ENCODE measurements around the gene MRPL10. TPM values are rescaled to one million over a fixed set of nuclear protein-coding genes. Genes with fewer than 3 reads are reported as not detected.

The MRPL10 gene
- polyA plus RNA-seq, 4 donors: 47.0 to 54.1 (median 50.7) TPM

DNA sequence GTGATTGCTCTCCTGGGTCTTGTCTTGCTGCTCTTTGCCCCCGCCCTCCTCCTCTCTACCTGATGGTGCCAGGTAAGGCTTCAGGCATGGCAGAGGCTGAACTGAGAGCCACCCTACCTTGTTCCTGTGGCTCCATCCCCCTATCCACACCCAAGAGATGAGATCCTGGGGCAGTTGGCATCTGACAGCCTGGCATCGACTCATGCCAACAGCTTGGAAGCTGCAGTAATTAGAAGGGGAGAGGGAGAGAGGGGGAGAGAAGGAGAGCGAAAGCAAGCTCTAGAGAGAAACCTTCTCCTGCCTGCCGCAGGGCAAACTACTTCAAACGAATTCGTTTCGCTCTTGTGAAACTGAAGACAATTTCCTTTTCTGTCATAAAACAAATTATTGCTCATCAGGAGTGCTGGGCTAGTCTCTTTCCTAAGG, 33.5 kb upstream of the MRPL10 start:
- FAIRE-seq (no peak), DNase-seq (no peak)
- H3K27ac ChIP-seq (ENCODE audit: low read depth in 1 of 3, low read length in 2 of 3): no peak overlapping the region
- H3K4me3 ChIP-seq (ENCODE audit: low read depth in 1 of 3, low read length in 3 of 3): no peak overlapping the region
- no peaks in the 10 kb centered on the region for H3K36me3 ChIP-seq (ENCODE audit: control insufficient read depth in 3 of 3, insufficient read depth in 2 of 3, low read depth in 1 of 3, low read length in 3 of 3)
- 16 to 31% (median 29%) methylated on average over 7 of the region's 7 CpGs for WGBS, 3 donors
- peaks cover 0 to 2% (median 0%) of the 10 kb centered on the region in 3 donors for H3K4me1 ChIP-seq (ENCODE audit: control insufficient read depth in 3 of 3, insufficient read depth in 2 of 3, low read depth in 1 of 3, low read length in 2 of 3)
- no peaks in the 10 kb centered on the region for H3K9me3 ChIP-seq (ENCODE audit: control insufficient read depth in 2 of 2, insufficient read depth in 1 of 2, low read depth in 1 of 2, low read length in 1 of 2)
- peaks cover 0 to 21% (median 3%) of the 10 kb centered on the region in 3 donors for H3K27me3 ChIP-seq (ENCODE audit: control insufficient read depth in 3 of 3, insufficient read depth in 3 of 3, low read length in 3 of 3)

DNA sequence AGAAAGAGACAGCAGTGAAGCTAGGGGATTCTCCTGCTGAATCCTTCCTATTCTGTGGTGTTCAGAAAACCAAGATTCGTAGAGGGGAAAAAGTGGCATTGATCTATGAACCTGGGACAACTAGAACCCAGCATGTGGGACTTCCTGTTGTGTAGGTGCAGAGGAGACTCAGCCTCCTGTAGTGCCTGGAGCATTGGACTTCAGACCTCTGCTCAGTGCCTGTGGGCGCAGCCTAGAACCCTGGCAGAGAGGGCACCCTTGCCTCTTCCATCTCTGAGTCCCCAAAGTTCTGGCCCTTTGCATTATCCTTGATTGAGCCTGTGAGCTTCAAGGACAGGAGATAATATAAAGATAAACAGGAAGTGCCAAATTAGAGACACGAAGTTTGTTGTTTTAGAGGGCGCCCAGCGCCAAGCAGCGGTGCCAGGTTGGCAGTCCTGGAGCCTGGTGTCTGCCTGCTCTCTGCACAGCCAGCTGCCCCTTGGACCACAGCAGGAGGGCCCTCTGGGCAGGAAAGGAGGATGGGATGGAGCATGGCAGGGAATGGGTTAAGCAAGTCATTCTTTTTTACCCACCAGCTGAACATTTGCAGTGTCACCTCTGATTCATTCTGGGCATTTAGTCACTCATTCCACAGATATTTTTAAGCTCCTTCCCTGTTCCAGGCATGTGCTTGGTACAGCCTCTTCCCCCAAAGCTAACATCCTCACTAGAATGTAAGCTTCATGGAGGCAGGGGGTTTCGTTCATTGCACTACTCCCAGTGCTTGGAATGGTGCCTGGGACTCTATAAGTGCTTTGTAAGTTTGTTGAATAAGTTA, 31.5 kb upstream of the MRPL10 start:
- peaks cover 0 to 2% (median 0%) of the 10 kb centered on the region in 3 donors for H3K4me1 ChIP-seq (ENCODE audit: control insufficient read depth in 3 of 3, insufficient read depth in 2 of 3, low read depth in 1 of 3, low read length in 2 of 3)
- H3K9me3 ChIP-seq (ENCODE audit: control insufficient read depth in 2 of 2, insufficient read depth in 1 of 2, low read depth in 1 of 2, low read length in 1 of 2): no peaks in the 10 kb centered on the region
- DNase-seq: peak in 1 of 2 donors; percentile 72
- H3K27me3 ChIP-seq (ENCODE audit: control insufficient read depth in 3 of 3, insufficient read depth in 3 of 3, low read length in 3 of 3): peaks cover 0 to 26% (median 3%) of the 10 kb centered on the region in 3 donors
- no peak overlapping the region for H3K27ac ChIP-seq (ENCODE audit: low read depth in 1 of 3, low read length in 2 of 3)
- WGBS, 3 donors: 34 to 60% (median 59%) methylated on average over 7 of the region's 7 CpGs
- H3K4me3 ChIP-seq (ENCODE audit: low read depth in 1 of 3, low read length in 3 of 3): no peak overlapping the region
- no peaks in the 10 kb centered on the region for H3K36me3 ChIP-seq (ENCODE audit: control insufficient read depth in 3 of 3, insufficient read depth in 2 of 3, low read depth in 1 of 3, low read length in 3 of 3)
- no peak for FAIRE-seq

DNA sequence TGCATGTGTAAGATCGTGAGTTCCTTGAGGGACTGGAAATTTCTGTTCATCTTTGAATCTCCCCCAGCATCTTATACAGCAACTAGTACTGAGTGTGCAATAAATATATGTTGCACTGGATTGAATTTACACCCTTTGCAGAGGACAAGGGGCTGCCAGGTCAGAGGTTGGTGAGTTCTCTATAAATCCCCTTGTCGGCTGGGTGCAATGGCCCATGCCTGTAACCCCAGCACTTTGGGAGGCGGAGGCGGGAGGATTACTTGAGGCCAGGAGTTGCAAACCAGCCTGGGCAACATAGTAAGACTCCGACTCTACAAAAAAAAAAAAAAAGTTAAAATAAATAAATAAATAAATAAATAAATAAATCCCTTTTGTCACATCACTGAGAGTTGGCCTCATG, 29.0 kb upstream of the MRPL10 start:
- Histone ChIP-seq H3K4me1 (ENCODE audit: control insufficient read depth in 3 of 3, insufficient read depth in 2 of 3, low read depth in 1 of 3, low read length in 2 of 3) (peaks cover 0 to 2% (median 0%) of the 10 kb centered on the region in 3 donors), H3K27ac (ENCODE audit: low read depth in 1 of 3, low read length in 2 of 3) (no peak overlapping the region), H3K27me3 (ENCODE audit: control insufficient read depth in 3 of 3, insufficient read depth in 3 of 3, low read length in 3 of 3) (peaks cover 0 to 30% (median 0%) of the 10 kb centered on the region in 3 donors), H3K4me3 (ENCODE audit: low read depth in 1 of 3, low read length in 3 of 3) (no peak overlapping the region), H3K9me3 (ENCODE audit: control insufficient read depth in 2 of 2, insufficient read depth in 1 of 2, low read depth in 1 of 2, low read length in 1 of 2) (no peaks in the 10 kb centered on the region), H3K36me3 (ENCODE audit: control insufficient read depth in 3 of 3, insufficient read depth in 2 of 3, low read depth in 1 of 3, low read length in 3 of 3) (no peaks in the 10 kb centered on the region)
- DNase-seq (no peak), FAIRE-seq (no peak)
- 93 to 97% (median 96%) methylated on average over 5 of the region's 5 CpGs for WGBS, 3 donors

DNA sequence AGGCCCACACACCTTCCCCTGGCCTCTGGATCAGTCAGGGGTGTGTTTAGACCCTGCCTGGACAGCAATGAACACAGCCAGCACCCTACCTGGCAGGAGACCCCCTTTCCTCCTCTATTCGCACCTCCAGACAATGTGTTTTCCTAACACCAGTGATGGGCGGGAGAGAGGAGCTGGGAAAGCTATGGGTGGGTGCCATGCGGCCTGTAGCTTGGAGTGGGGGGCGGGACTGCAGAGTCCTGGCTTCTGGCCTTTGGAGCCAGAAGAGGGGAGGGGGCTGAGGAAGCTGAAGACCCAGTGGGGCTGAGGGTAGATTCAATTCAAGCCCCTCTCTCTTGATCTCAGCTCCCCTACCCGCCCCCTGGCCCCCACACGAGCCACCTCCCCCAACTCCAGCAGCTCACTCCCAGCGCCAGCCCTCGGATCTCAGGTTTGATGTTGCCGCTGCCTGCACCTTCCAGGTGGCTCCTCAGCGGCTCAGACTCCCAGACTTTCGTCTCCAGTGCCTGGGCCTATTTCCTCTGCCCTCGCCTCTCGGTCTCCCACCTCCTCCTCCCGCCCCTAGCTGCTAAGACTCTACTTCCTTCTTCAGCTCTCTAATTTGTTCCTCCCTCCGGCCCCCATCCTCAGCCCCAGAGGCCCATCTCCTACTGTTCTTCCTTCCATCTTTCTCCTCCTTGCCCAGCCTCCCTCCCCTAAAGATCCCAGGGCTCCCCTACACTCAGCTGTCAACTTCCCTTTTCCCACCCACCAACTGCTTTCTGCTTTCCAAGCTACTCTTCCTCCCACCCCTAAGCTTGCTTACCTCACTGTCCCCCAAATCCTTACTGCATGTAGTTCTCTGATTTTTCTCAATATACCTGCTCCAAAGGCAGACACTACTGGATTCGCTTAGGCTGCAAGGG, 26.5 kb upstream of the MRPL10 start:
- WGBS, 3 donors: 69 to 81% (median 70%) methylated on average over 14 to 16 of the region's 16 CpGs
- Histone ChIP-seq H3K4me1 (ENCODE audit: control insufficient read depth in 3 of 3, insufficient read depth in 2 of 3, low read depth in 1 of 3, low read length in 2 of 3) (no peaks in the 10 kb centered on the region), H3K27me3 (ENCODE audit: control insufficient read depth in 3 of 3, insufficient read depth in 3 of 3, low read length in 3 of 3) (peaks cover 0 to 47% (median 16%) of the 10 kb centered on the region in 3 donors), H3K9me3 (ENCODE audit: control insufficient read depth in 2 of 2, insufficient read depth in 1 of 2, low read depth in 1 of 2, low read length in 1 of 2) (no peaks in the 10 kb centered on the region), H3K4me3 (ENCODE audit: low read depth in 1 of 3, low read length in 3 of 3) (no peak overlapping the region), H3K27ac (ENCODE audit: low read depth in 1 of 3, low read length in 2 of 3) (no peak overlapping the region), H3K36me3 (ENCODE audit: control insufficient read depth in 3 of 3, insufficient read depth in 2 of 3, low read depth in 1 of 3, low read length in 3 of 3) (no peaks in the 10 kb centered on the region)
- DNase-seq (no peak), FAIRE-seq (no peak)

DNA sequence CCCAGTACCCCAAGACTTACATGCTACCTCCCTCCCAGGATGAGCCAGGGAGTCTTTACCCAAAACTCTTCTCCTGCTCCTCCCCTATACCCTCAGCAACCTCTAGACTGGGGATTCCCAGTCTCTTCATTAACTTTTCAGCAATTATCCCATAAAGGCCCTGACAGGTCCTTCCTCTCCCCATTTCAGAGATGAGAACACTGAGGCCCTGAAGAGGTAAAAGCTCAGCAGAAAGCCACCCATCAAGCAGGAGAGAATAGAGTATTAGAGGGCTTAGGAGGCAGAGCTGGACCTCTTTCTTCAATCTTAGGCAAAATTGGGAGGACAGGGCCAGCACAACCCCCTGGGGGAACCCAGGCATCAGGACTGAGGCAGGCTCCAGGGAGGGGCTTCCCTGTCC, 25.5 kb upstream of the MRPL10 start:
- DNase-seq (no peak), FAIRE-seq (no peak)
- Histone ChIP-seq H3K27ac (ENCODE audit: low read depth in 1 of 3, low read length in 2 of 3) (no peak overlapping the region), H3K9me3 (ENCODE audit: control insufficient read depth in 2 of 2, insufficient read depth in 1 of 2, low read depth in 1 of 2, low read length in 1 of 2) (no peaks in the 10 kb centered on the region), H3K4me3 (ENCODE audit: low read depth in 1 of 3, low read length in 3 of 3) (no peak overlapping the region), H3K4me1 (ENCODE audit: control insufficient read depth in 3 of 3, insufficient read depth in 2 of 3, low read depth in 1 of 3, low read length in 2 of 3) (peaks cover 0 to 4% (median 0%) of the 10 kb centered on the region in 3 donors), H3K36me3 (ENCODE audit: control insufficient read depth in 3 of 3, insufficient read depth in 2 of 3, low read depth in 1 of 3, low read length in 3 of 3) (no peaks in the 10 kb centered on the region), H3K27me3 (ENCODE audit: control insufficient read depth in 3 of 3, insufficient read depth in 3 of 3, low read length in 3 of 3) (peaks cover 0 to 57% (median 24%) of the 10 kb centered on the region in 3 donors)

DNA sequence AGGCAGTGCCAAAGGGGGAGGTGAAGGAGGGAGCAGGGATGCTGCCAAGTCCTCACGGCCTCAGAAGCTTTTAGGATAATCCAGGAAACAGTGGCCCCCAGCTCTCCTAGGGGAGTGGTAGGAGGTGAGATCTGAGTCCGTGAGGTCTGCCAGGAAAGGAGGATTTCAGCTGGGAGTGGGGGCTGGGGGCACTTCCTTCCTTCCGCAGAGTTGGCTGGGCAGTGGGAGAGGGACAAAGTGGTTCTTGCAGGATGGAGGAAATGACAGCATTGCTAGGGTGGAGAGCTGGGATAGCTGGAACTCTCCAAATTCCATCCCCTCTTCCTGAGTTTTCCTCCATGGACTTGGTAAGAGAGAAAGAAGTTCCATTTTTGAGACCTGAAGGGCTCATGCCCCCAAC, 24.4 kb upstream of the MRPL10 start:
- Histone ChIP-seq H3K4me1 (ENCODE audit: control insufficient read depth in 3 of 3, insufficient read depth in 2 of 3, low read depth in 1 of 3, low read length in 2 of 3) (peaks cover 0 to 10% (median 6%) of the 10 kb centered on the region in 3 donors), H3K27me3 (ENCODE audit: control insufficient read depth in 3 of 3, insufficient read depth in 3 of 3, low read length in 3 of 3) (peaks cover 0 to 62% (median 26%) of the 10 kb centered on the region in 3 donors), H3K4me3 (ENCODE audit: low read depth in 1 of 3, low read length in 3 of 3) (no peak overlapping the region), H3K9me3 (ENCODE audit: control insufficient read depth in 2 of 2, insufficient read depth in 1 of 2, low read depth in 1 of 2, low read length in 1 of 2) (no peaks in the 10 kb centered on the region), H3K36me3 (ENCODE audit: control insufficient read depth in 3 of 3, insufficient read depth in 2 of 3, low read depth in 1 of 3, low read length in 3 of 3) (no peaks in the 10 kb centered on the region), H3K27ac (ENCODE audit: low read depth in 1 of 3, low read length in 2 of 3) (no peak overlapping the region)
- 31 to 48% (median 47%) methylated on average over 3 of the region's 3 CpGs for WGBS, 3 donors
- DNase-seq (no peak), FAIRE-seq (no peak)

DNA sequence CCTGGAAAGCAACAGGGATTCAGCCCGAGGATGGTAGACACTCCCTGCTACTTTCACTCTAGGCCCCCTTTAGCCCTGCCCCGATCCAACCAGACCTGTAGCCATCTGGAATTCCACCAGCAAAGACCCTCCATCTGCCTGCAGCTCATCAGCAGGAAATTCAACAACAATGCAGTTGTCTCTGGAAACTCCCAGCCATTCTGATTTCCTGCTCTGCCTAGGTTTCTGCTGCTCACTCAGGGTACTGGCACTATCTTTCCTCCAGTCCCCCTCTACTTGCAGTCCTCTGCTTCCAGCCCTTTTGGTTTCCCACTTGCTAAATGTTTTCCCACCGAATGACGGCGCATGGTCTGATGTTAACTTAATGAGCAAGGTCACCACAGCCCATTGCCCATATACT, 22.3 kb upstream of the MRPL10 start:
- FAIRE-seq (no peak), DNase-seq (no peak)
- Histone ChIP-seq H3K27me3 (ENCODE audit: control insufficient read depth in 3 of 3, insufficient read depth in 3 of 3, low read length in 3 of 3) (peaks cover 0 to 77% (median 27%) of the 10 kb centered on the region in 3 donors), H3K9me3 (ENCODE audit: control insufficient read depth in 2 of 2, insufficient read depth in 1 of 2, low read depth in 1 of 2, low read length in 1 of 2) (no peaks in the 10 kb centered on the region), H3K4me3 (ENCODE audit: low read depth in 1 of 3, low read length in 3 of 3) (no peak overlapping the region), H3K27ac (ENCODE audit: low read depth in 1 of 3, low read length in 2 of 3) (no peak overlapping the region), H3K4me1 (ENCODE audit: control insufficient read depth in 3 of 3, insufficient read depth in 2 of 3, low read depth in 1 of 3, low read length in 2 of 3) (peaks cover 0 to 16% (median 6%) of the 10 kb centered on the region in 3 donors), H3K36me3 (ENCODE audit: control insufficient read depth in 3 of 3, insufficient read depth in 2 of 3, low read depth in 1 of 3, low read length in 3 of 3) (no peaks in the 10 kb centered on the region)
- 27 to 52% (median 42%) methylated on average over 5 of the region's 5 CpGs for WGBS, 3 donors

DNA sequence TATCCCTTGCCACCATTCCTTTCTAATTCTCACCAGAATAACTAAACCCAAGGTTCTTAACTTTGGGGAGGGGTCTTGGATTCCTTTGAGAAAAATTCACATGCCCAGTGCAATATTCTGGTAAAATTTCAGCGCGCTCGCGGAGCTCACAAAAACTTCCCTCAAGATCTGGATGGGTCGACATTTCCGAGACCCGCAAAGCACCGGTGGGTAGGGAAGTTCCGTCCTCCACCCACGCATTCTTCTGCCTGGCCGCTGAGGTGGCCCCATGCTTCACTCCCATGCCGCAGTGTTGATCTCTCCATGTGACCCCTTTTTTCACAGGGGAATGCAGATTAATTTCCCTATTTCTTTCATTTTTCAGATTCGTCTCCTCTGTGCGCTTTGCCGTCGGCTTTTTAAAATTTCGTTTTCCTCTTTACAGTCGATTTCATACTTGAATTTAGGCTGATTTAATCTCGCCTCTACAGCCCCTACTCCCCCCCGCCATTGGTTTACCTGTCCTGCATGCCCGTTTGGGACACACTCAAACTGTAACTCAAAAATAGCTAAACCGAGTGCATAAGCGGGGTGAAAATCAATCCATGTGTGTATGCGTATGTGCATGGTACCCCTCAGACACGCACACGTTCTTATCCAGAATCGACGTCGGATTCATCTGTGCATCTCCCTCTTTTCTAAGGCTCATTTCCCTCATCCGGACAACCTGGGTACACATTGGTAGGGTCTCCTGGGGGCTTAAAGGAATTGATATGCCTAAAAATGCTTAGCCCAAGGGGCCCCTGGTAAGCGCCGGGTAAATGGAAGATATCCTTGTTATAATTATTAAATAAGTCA, 21.0 kb upstream of the MRPL10 start:
- 22 to 33% (median 23%) methylated on average over 32 of the region's 32 CpGs for WGBS, 3 donors
- FAIRE-seq (no peak), DNase-seq (peak in 1 of 2 donors; percentile 42)
- no peaks in the 10 kb centered on the region for H3K36me3 ChIP-seq (ENCODE audit: control insufficient read depth in 3 of 3, insufficient read depth in 2 of 3, low read depth in 1 of 3, low read length in 3 of 3)
- peaks cover 0 to 16% (median 6%) of the 10 kb centered on the region in 3 donors for H3K4me1 ChIP-seq (ENCODE audit: control insufficient read depth in 3 of 3, insufficient read depth in 2 of 3, low read depth in 1 of 3, low read length in 2 of 3)
- H3K4me3 ChIP-seq (ENCODE audit: low read depth in 1 of 3, low read length in 3 of 3): no peak overlapping the region
- H3K27me3 ChIP-seq (ENCODE audit: control insufficient read depth in 3 of 3, insufficient read depth in 3 of 3, low read length in 3 of 3): peaks cover 0 to 89% (median 34%) of the 10 kb centered on the region in 3 donors
- H3K27ac ChIP-seq (ENCODE audit: low read depth in 1 of 3, low read length in 2 of 3): no peak overlapping the region
- no peaks in the 10 kb centered on the region for H3K9me3 ChIP-seq (ENCODE audit: control insufficient read depth in 2 of 2, insufficient read depth in 1 of 2, low read depth in 1 of 2, low read length in 1 of 2)

Data from small intestine (tissue), 7 donors.